K562 (cell line): ENCODE results near the gene ARHGAP22. TPM values are rescaled to one million over a fixed set of nuclear protein-coding genes. Genes with fewer than 3 reads are reported as not detected.

Experiments used
- CAMTA2 ChIP-seq: fragments of 250-450 bp; sonication (Bioruptor Pico); conservative IDR thresholded peaks from 2 replicates; pipeline ENCODE4 v1.5.1; 2022
- CBX3 ChIP-seq, 2 experiments: IDR thresholded peaks; 1 replicate in 1 of 2; 2 replicates in 1 of 2; pipeline ENCODE4 v1.6.1; 2012; ENCODE audit warnings: inconsistent platforms in 2 of 2, low read length in 2 of 2, borderline replicate concordance in 1 of 2, control low read depth in 1 of 2
- CHD2 ChIP-seq: IDR thresholded peaks from 2 replicates; pipeline ENCODE4 v1.6.1; 2011; ENCODE audit warnings: low read depth, low read length
- CREB1 ChIP-seq, 2 experiments: sonication (generic) in 1 of 2; formaldehyde crosslinking in 1 of 2; IDR thresholded peaks; 2 replicates each; pipeline versions ENCODE4 v1.6.1 to v1.8.0; 2012 to 2022; ENCODE audit warnings: inconsistent platforms in 1 of 2, mild to moderate bottlenecking in 1 of 2, missing genetic modification reagents in 1 of 2, moderate library complexity in 1 of 2
- CREM ChIP-seq: IDR thresholded peaks from 2 replicates; pipeline ENCODE4 v1.6.1; 2014; ENCODE audit warnings: antibody characterized with exemption, low read depth
- ETV1 ChIP-seq: fragments of 450-650 bp; conservative IDR thresholded peaks from 2 replicates; pipeline ENCODE4 v1.6.1; 2016; ENCODE audit warnings: missing genetic modification characterization, control low read depth, low read depth, missing compliant biosample characterization
- EWSR1 ChIP-seq: fragments of 450-650 bp; IDR thresholded peaks from 2 replicates; pipeline ENCODE4 v1.6.1; 2018; ENCODE audit warnings: borderline replicate concordance, mild to moderate bottlenecking, low read depth, moderate library complexity; ENCODE audit not compliant: partially characterized antibody
- HIVEP1 ChIP-seq: fragments of 250-450 bp; sonication (Bioruptor Pico); IDR thresholded peaks from 2 replicates; pipeline ENCODE4 v1.4.0; 2020; ENCODE audit warnings: mild to moderate bottlenecking
- HNRNPH1 ChIP-seq: fragments of 200-400 bp; formaldehyde crosslinking; optimal IDR thresholded peaks from 2 replicates; pipeline ENCODE3; 2017; ENCODE audit warnings: low read depth, mild to moderate bottlenecking, low read length, moderate library complexity
- HSF4 ChIP-seq: fragments of 250-450 bp; sonication (Bioruptor Pico); IDR thresholded peaks from 2 replicates; pipeline ENCODE4 v2.1.2; 2022; ENCODE audit warnings: mild to moderate bottlenecking, moderate library complexity, borderline replicate concordance
- KLF13 ChIP-seq: fragments of 450-650 bp; IDR thresholded peaks from 2 replicates; pipeline ENCODE4 v1.6.1; 2016; ENCODE audit warnings: missing genetic modification characterization, low read depth, mild to moderate bottlenecking, missing compliant biosample characterization, moderate library complexity, borderline replicate concordance
- MCM2 ChIP-seq: fragments of 450-650 bp; IDR thresholded peaks from 2 replicates; pipeline ENCODE4 v1.6.1; 2017; ENCODE audit warnings: low read depth, mild to moderate bottlenecking
- MECOM ChIP-seq: fragments of 250-450 bp; sonication (Bioruptor Pico); IDR thresholded peaks from 2 replicates; pipeline ENCODE4 v1.8.0; 2022; ENCODE audit warnings: inconsistent platforms
- MEIS2 ChIP-seq: fragments of 450-650 bp; IDR thresholded peaks from 2 replicates; pipeline ENCODE4 v1.6.1; 2014; ENCODE audit warnings: mild to moderate bottlenecking; ENCODE audit not compliant: partially characterized antibody
- MYC ChIP-seq, 2 experiments: fragments of 250-450 bp in 1 of 2; sonication (Bioruptor Pico) in 1 of 2; IDR thresholded peaks; 2 replicates each; pipeline versions ENCODE4 v1.5.1 to v1.6.1; 2012 to 2021; ENCODE audit warnings: low read depth in 2 of 2, borderline replicate concordance in 1 of 2, improper control_type of control experiment in 1 of 2, low read length in 1 of 2, mild to moderate bottlenecking in 1 of 2, moderate library complexity in 1 of 2
- STAT5A ChIP-seq: IDR thresholded peaks from 2 replicates; pipeline ENCODE4 v1.6.1; 2012; ENCODE audit warnings: low read length, inconsistent platforms, borderline replicate concordance
- YBX1 ChIP-seq: fragments of 450-650 bp; IDR thresholded peaks from 2 replicates; pipeline ENCODE4 v1.7.1; 2016; ENCODE audit warnings: mild to moderate bottlenecking
- ZFP30 ChIP-seq: fragments of 250-450 bp; sonication (Bioruptor Pico); IDR thresholded peaks from 2 replicates; pipeline ENCODE4 v1.8.0; 2022; ENCODE audit warnings: moderate library complexity, mild to moderate bottlenecking, inconsistent platforms, borderline replicate concordance
- ZNF143 ChIP-seq: sonication (generic); formaldehyde crosslinking; IDR thresholded peaks from 2 replicates; pipeline ENCODE4 v1.9.0; 2022; ENCODE audit warnings: mild to moderate bottlenecking, missing genetic modification reagents
- ZNF75A ChIP-seq: fragments of 450-650 bp; formaldehyde crosslinking; IDR thresholded peaks from 2 replicates; pipeline ENCODE4 v1.4.0; 2020; ENCODE audit warnings: mild to moderate bottlenecking
- ZSCAN29 ChIP-seq: fragments of 450-650 bp; IDR thresholded peaks from 2 replicates; pipeline ENCODE4 v1.6.1; 2017
- polyA plus RNA-seq, 8 experiments: library from polyadenylated mRNA; depleted of rRNA in 4 of 8; stranded (reverse) in 5 of 8; unstranded in 3 of 8; fragments of >200 nt; fragmentation: Nextera tagmentation in 2 of 8; fragmentation: Illumina TruSeq in 1 of 8; extraction: Ambion mirVana in 2 of 8; extraction: Trizol in 1 of 8; gene quantifications; 2 replicates each; pipeline versions ENCODE4 v1.2.1 to v1.2.3, GENCODE V29; 2011 to 2014; ENCODE audit warnings: inconsistent platforms in 1 of 8, missing spikeins in 1 of 8
- total RNA-seq, 7 experiments: library from RNA; depleted of rRNA in 6 of 7; stranded (reverse); fragments of >200 nt in 6 of 7; fragmentation: Illumina TruSeq in 2 of 7; extraction: Trizol in 2 of 7; gene quantifications; 2 replicates each; pipeline versions ENCODE4 v1.2.1 to v1.2.3, GENCODE V29; 2011 to 2021; ENCODE audit warnings: low replicate concordance in 1 of 7
- TF ChIP-seq, protein P1 (sequence below): fragments of 250-450 bp; sonication (Bioruptor Pico); IDR thresholded peaks from 2 replicates; pipeline ENCODE4 v1.4.0; 2020; ENCODE audit warnings: mild to moderate bottlenecking, moderate library complexity, borderline replicate concordance
- TF ChIP-seq, protein P2 (sequence below): sonication (generic); formaldehyde crosslinking; IDR thresholded peaks from 2 replicates; pipeline ENCODE4 v1.8.1; 2022; ENCODE audit warnings: missing genetic modification reagents
- TF ChIP-seq, protein P3 (sequence below): fragments of 200-800 bp; sonication (Bioruptor generic); IDR thresholded peaks from 2 replicates; pipeline ENCODE4 v1.6.1; 2017; ENCODE audit warnings: missing genetic modification characterization, missing compliant biosample characterization

Gene ARHGAP22
- total and polyA plus RNA-seq, 9 of the 15 experiments (the other 6 are each of a cell fraction or from before 2014, with no cell fraction given): 1.3 to 28.1 (median 12.7) TPM

DNA sequence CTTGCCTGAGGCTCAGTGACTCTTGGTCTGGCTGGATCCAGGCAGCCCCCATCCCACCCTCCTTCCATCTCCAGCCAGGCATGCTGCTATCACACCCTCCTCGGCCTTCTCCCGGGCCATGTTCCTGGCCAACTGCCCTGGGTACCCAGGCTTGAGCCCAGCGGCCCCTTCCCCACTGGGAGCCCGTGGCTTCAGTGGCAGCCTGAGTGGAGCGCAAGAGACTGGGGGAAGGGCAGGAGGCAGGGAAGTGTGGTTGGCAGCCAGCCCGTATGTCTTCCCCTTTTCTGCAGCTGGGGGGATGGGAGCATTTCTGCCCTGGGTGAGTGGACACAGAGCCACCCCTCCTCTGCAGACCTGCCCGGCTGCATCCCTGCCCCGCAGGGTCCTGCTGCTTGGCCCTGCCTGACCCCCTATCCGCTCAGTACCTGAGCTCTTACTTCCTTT is 148.5 kb downstream of the ARHGAP22 start (continued):
- TF ChIP-seq, protein P1, sequence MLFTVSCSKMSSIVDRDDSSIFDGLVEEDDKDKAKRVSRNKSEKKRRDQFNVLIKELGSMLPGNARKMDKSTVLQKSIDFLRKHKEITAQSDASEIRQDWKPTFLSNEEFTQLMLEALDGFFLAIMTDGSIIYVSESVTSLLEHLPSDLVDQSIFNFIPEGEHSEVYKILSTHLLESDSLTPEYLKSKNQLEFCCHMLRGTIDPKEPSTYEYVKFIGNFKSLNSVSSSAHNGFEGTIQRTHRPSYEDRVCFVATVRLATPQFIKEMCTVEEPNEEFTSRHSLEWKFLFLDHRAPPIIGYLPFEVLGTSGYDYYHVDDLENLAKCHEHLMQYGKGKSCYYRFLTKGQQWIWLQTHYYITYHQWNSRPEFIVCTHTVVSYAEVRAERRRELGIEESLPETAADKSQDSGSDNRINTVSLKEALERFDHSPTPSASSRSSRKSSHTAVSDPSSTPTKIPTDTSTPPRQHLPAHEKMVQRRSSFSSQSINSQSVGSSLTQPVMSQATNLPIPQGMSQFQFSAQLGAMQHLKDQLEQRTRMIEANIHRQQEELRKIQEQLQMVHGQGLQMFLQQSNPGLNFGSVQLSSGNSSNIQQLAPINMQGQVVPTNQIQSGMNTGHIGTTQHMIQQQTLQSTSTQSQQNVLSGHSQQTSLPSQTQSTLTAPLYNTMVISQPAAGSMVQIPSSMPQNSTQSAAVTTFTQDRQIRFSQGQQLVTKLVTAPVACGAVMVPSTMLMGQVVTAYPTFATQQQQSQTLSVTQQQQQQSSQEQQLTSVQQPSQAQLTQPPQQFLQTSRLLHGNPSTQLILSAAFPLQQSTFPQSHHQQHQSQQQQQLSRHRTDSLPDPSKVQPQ (CRISPR knock-in tag): no peak
- TF ChIP-seq MYC (IDR thresholded peaks at IDR 0.05; ENCODE audit: low read depth, low read length): peak; percentile 77
- TF ChIP-seq MYC (CRISPR knock-in tag; IDR thresholded peaks at IDR 0.05; ENCODE audit: borderline replicate concordance, low read depth): no peak
- TF ChIP-seq EWSR1: no peak
- no peak for TF ChIP-seq HSF4 (CRISPR knock-in tag)
- TF ChIP-seq HIVEP1 (CRISPR knock-in tag): peak; percentile 63; the same call in 1 of the 2 replicates
- no peak for TF ChIP-seq MEIS2
- TF ChIP-seq ETV1 (tag): no peak
- TF ChIP-seq STAT5A: no peak; the same call in 1 of the 2 replicates
- TF ChIP-seq YBX1: no peak
- TF ChIP-seq CAMTA2 (CRISPR knock-in tag): no peak; the same call in 1 of the 2 replicates
- TF ChIP-seq KLF13 (tag): no peak
- TF ChIP-seq HNRNPH1: no peak
- TF ChIP-seq, protein P2, sequence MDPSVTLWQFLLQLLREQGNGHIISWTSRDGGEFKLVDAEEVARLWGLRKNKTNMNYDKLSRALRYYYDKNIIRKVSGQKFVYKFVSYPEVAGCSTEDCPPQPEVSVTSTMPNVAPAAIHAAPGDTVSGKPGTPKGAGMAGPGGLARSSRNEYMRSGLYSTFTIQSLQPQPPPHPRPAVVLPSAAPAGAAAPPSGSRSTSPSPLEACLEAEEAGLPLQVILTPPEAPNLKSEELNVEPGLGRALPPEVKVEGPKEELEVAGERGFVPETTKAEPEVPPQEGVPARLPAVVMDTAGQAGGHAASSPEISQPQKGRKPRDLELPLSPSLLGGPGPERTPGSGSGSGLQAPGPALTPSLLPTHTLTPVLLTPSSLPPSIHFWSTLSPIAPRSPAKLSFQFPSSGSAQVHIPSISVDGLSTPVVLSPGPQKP (CRISPR knock-in tag): no peak
- peak; percentile 42; the same call in 1 of the 2 replicates for TF ChIP-seq CREM
- no peak for TF ChIP-seq MCM2
- no peak for TF ChIP-seq MECOM (CRISPR knock-in tag)
- no peak; a peak in 1 of 3 replicates for TF ChIP-seq CBX3 (IDR thresholded peaks at IDR 0.05; ENCODE audit: borderline replicate concordance in 1 of 2, low read length in 2 of 2)
- TF ChIP-seq CREB1 (IDR thresholded peaks at IDR 0.05): no peak
- TF ChIP-seq CREB1 (CRISPR knock-in tag; IDR thresholded peaks at IDR 0.05): no peak
- no peak for TF ChIP-seq ZFP30
- no peak for TF ChIP-seq ZNF143
- no peak for TF ChIP-seq ZNF75A
- no peak for TF ChIP-seq ZSCAN29
- TF ChIP-seq, protein P3, sequence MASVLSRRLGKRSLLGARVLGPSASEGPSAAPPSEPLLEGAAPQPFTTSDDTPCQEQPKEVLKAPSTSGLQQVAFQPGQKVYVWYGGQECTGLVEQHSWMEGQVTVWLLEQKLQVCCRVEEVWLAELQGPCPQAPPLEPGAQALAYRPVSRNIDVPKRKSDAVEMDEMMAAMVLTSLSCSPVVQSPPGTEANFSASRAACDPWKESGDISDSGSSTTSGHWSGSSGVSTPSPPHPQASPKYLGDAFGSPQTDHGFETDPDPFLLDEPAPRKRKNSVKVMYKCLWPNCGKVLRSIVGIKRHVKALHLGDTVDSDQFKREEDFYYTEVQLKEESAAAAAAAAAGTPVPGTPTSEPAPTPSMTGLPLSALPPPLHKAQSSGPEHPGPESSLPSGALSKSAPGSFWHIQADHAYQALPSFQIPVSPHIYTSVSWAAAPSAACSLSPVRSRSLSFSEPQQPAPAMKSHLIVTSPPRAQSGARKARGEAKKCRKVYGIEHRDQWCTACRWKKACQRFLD (CRISPR knock-in tag): peak; percentile 88; the same call in 1 of the 2 replicates
- TF ChIP-seq CHD2: peak; percentile 76
